HFF-Myc (cell line): ENCODE data around the gene SGMS2.

Experiments
- DNase-seq: peaks from one replicate; pipeline ENCODE4 v3.0.0-alpha.2; 2011; ENCODE audit warnings: low read depth; ENCODE audit errors: extremely low read depth
- H3K4me3 ChIP-seq: replicated peaks from 2 replicates; pipeline ENCODE4 v1.5.1; 2011; ENCODE audit warnings: low read depth, mild to moderate bottlenecking, control low read depth, low read length
- CTCF ChIP-seq: IDR thresholded peaks from 2 replicates; pipeline ENCODE4 v1.5.1; 2012; ENCODE audit warnings: mild to moderate bottlenecking, low read depth, low read length, control low read depth; ENCODE audit errors: missing control alignments

The SGMS2 gene

GRCh38 chr4:107931775-107932321 lies 107.1 kb downstream of the SGMS2 start:
- no peak for DNase-seq
- peak overlapping the region; percentile 75 for H3K4me3 ChIP-seq
- TF ChIP-seq CTCF: no peak

- no peak for TF ChIP-seq CTCF
Observed at GRCh38 chr4:107935246-107935645, 110.5 kb downstream of the SGMS2 start.

GRCh38 chr4:107937040-107937439 lies 112.3 kb downstream of the SGMS2 start:
- no peak overlapping the region for H3K4me3 ChIP-seq
- no peak for TF ChIP-seq CTCF
- DNase-seq: no peak

More at GRCh38 chr4:107935246-107935645, 110.5 kb downstream of the SGMS2 start:
- DNase-seq: no peak
- no peak overlapping the region for H3K4me3 ChIP-seq

GRCh38 chr4:107939307-107939706 lies 114.6 kb downstream of the SGMS2 start:
- no peak for TF ChIP-seq CTCF
- no peak for DNase-seq
- no peak overlapping the region for H3K4me3 ChIP-seq

- no peak for DNase-seq
- TF ChIP-seq CTCF: no peak
- no peak overlapping the region for H3K4me3 ChIP-seq
Observed at GRCh38 chr4:107945809-107946208, 121.1 kb downstream of the SGMS2 start.

GRCh38 chr4:107950746-107951540 lies 126.2 kb downstream of the SGMS2 start:
- DNase-seq: no peak
- H3K4me3 ChIP-seq: no peak overlapping the region
- TF ChIP-seq CTCF: no peak

- DNase-seq: no peak
- TF ChIP-seq CTCF: no peak
- no peak overlapping the region for H3K4me3 ChIP-seq
Observed at GRCh38 chr4:107951551-107951950, 126.8 kb downstream of the SGMS2 start.
